Trophoblast cell (in vitro differentiated cells and primary cell): ENCODE data around the gene CDH6.

Source experiments
- DNase-seq, 2 donors: peaks; one replicate each; pipeline ENCODE4 v3.0.0-alpha.2; 2016
- H2AFZ ChIP-seq: 2 replicates; pipeline ENCODE4 v1.6.1; 2013; ENCODE audit warnings: low read length, moderate library complexity, mild to moderate bottlenecking; ENCODE audit not compliant: insufficient read depth, poor library complexity
- H2AK5ac ChIP-seq: 2 replicates; pipeline ENCODE4 v1.6.1; 2013; ENCODE audit warnings: mild to moderate bottlenecking, low read length
- H2BK120ac ChIP-seq: 2 replicates; pipeline ENCODE4 v1.6.1; 2013; ENCODE audit warnings: low read length, mild to moderate bottlenecking, moderate library complexity; ENCODE audit not compliant: insufficient read depth, poor library complexity
- H2BK12ac ChIP-seq: 2 replicates; pipeline ENCODE4 v1.6.1; 2013; ENCODE audit warnings: mild to moderate bottlenecking, low read length, moderate library complexity
- H2BK5ac ChIP-seq: 2 replicates; pipeline ENCODE4 v1.6.1; 2013; ENCODE audit warnings: low read length, low read depth, moderate library complexity, mild to moderate bottlenecking; ENCODE audit not compliant: poor library complexity
- H3K14ac ChIP-seq: 2 replicates; pipeline ENCODE4 v1.6.1; 2013; ENCODE audit warnings: mild to moderate bottlenecking, low read length
- H3K18ac ChIP-seq: 2 replicates; pipeline ENCODE4 v1.6.1; 2013; ENCODE audit warnings: mild to moderate bottlenecking, low read length
- H3K23ac ChIP-seq: 2 replicates; pipeline ENCODE4 v1.6.1; 2013; ENCODE audit warnings: low read length
- H3K27ac ChIP-seq: 2 replicates; pipeline ENCODE4 v1.5.1; 2013; ENCODE audit warnings: low read depth, mild to moderate bottlenecking, inconsistent platforms, low read length, moderate library complexity
- H3K27me3 ChIP-seq: 2 replicates; pipeline ENCODE4 v1.6.1; 2013; ENCODE audit warnings: inconsistent platforms, mild to moderate bottlenecking, low read length, moderate library complexity; ENCODE audit not compliant: insufficient read depth
- H3K36me3 ChIP-seq, 2 experiments: 1 replicate in 1 of 2; 2 replicates in 1 of 2; pipeline ENCODE4 v1.6.1; 2013; ENCODE audit warnings: low read length in 2 of 2, mild to moderate bottlenecking in 2 of 2, moderate library complexity in 1 of 2; ENCODE audit not compliant: insufficient read depth in 2 of 2, control insufficient read depth in 1 of 2
- H3K4ac ChIP-seq: 2 replicates; pipeline ENCODE4 v1.6.1; 2013; ENCODE audit warnings: low read depth, mild to moderate bottlenecking, low read length, moderate library complexity
- H3K4me1 ChIP-seq, 2 experiments: 1 replicate in 1 of 2; 2 replicates in 1 of 2; pipeline ENCODE4 v1.6.1; 2013; ENCODE audit warnings: low read length in 2 of 2, mild to moderate bottlenecking in 2 of 2, moderate library complexity in 1 of 2; ENCODE audit not compliant: insufficient read depth in 2 of 2, control insufficient read depth in 1 of 2
- H3K4me2 ChIP-seq: 2 replicates; pipeline ENCODE4 v1.6.1; 2013; ENCODE audit warnings: inconsistent platforms, mild to moderate bottlenecking, low read length, moderate library complexity
- H3K4me3 ChIP-seq: 2 replicates; pipeline ENCODE4 v1.5.1; 2013; ENCODE audit warnings: mild to moderate bottlenecking, low read depth, low read length, inconsistent platforms
- H3K79me1 ChIP-seq: one replicate; pipeline ENCODE4 v1.6.1; 2013; ENCODE audit warnings: low read length
- H3K79me2 ChIP-seq: 2 replicates; pipeline ENCODE4 v1.6.1; 2013; ENCODE audit warnings: low read length, mild to moderate bottlenecking; ENCODE audit not compliant: control insufficient read depth, insufficient read depth, poor library complexity
- H3K9ac ChIP-seq: 2 replicates; pipeline ENCODE4 v1.6.1; 2013; ENCODE audit warnings: mild to moderate bottlenecking, low read length
- H3K9me3 ChIP-seq: 2 replicates; pipeline ENCODE4 v1.6.1; 2013; ENCODE audit warnings: low read depth, mild to moderate bottlenecking, control low read depth, inconsistent platforms, low read length; ENCODE audit not compliant: insufficient read depth
- H4K12ac ChIP-seq: 2 replicates; pipeline ENCODE4 v1.6.1; 2013; ENCODE audit warnings: low read depth, mild to moderate bottlenecking, low read length, moderate library complexity
- H4K8ac ChIP-seq: 2 replicates; pipeline ENCODE4 v1.6.1; 2013; ENCODE audit warnings: low read depth, mild to moderate bottlenecking, low read length, moderate library complexity
- H4K91ac ChIP-seq: one replicate; pipeline ENCODE4 v1.6.1; 2013; ENCODE audit warnings: low read depth, mild to moderate bottlenecking, low read length, moderate library complexity
- WGBS: extraction: QIAGEN DNeasy Blood & Tissue Kit; methylation state at CpG from one replicate; pipeline ENCODE4 v1.1.7; 2013; ENCODE audit warnings: missing lambda C conversion rate; ENCODE audit not compliant: insufficient read length, insufficient coverage; ENCODE audit errors: extremely low coverage; 5-methylcytosine and 5-hydroxymethylcytosine counted together

The CDH6 gene

GRCh38 chr5:31335456-31335855 is 142.0 kb downstream of the CDH6 start:
- Histone ChIP-seq H3K4ac (no peak overlapping the region), H3K27ac (no peak overlapping the region), H2AK5ac (no peak overlapping the region), H3K4me1 (no peaks in the 10 kb centered on the region), H3K4me3 (no peak overlapping the region), H4K8ac (no peak overlapping the region), H4K91ac (no peak overlapping the region), H4K12ac (no peak overlapping the region), H3K27me3 (no peaks in the 10 kb centered on the region), H3K14ac (no peak overlapping the region), H3K9me3 (no peaks in the 10 kb centered on the region), H3K79me2 (no peaks in the 10 kb centered on the region), H2AFZ (no peak overlapping the region), H2BK5ac (no peak overlapping the region), H3K79me1 (no peaks in the 10 kb centered on the region), H3K23ac (no peak overlapping the region), H3K18ac (no peak overlapping the region), H2BK120ac (no peak overlapping the region), H3K4me2 (no peak overlapping the region), H2BK12ac (no peak overlapping the region), H3K9ac (no peak overlapping the region), H3K36me3 (no peaks in the 10 kb centered on the region)
- DNase-seq, result no peak

- DNase-seq, result no peak
- H3K79me2 ChIP-seq, result no peaks in the 10 kb centered on the region
- H3K9ac ChIP-seq, result no peak overlapping the region
- H3K27me3 ChIP-seq, result no peaks in the 10 kb centered on the region
- H2BK120ac ChIP-seq, result no peak overlapping the region
- no peak overlapping the region for H3K23ac ChIP-seq
- no peak overlapping the region for H3K18ac ChIP-seq
- H4K8ac ChIP-seq, result no peak overlapping the region
- H3K4me3 ChIP-seq, result no peak overlapping the region
- no peak overlapping the region for H4K91ac ChIP-seq
- H3K4me1 ChIP-seq, result no peaks in the 10 kb centered on the region
- no peak overlapping the region for H2AK5ac ChIP-seq
- H3K36me3 ChIP-seq, result no peaks in the 10 kb centered on the region
- H2AFZ ChIP-seq, result no peak overlapping the region
- no peak overlapping the region for H4K12ac ChIP-seq
- no peak overlapping the region for H2BK12ac ChIP-seq
- H3K9me3 ChIP-seq, result no peaks in the 10 kb centered on the region
- H3K79me1 ChIP-seq, result no peaks in the 10 kb centered on the region
- no peak overlapping the region for H3K4me2 ChIP-seq
- H3K4ac ChIP-seq, result no peak overlapping the region
- WGBS, result no CpG with 5 or more reads among the region's 3 CpGs
- H3K14ac ChIP-seq, result no peak overlapping the region
- H2BK5ac ChIP-seq, result no peak overlapping the region
- no peak overlapping the region for H3K27ac ChIP-seq
Observed at GRCh38 chr5:31343946-31344345, 150.5 kb downstream of the CDH6 start.

DNA sequence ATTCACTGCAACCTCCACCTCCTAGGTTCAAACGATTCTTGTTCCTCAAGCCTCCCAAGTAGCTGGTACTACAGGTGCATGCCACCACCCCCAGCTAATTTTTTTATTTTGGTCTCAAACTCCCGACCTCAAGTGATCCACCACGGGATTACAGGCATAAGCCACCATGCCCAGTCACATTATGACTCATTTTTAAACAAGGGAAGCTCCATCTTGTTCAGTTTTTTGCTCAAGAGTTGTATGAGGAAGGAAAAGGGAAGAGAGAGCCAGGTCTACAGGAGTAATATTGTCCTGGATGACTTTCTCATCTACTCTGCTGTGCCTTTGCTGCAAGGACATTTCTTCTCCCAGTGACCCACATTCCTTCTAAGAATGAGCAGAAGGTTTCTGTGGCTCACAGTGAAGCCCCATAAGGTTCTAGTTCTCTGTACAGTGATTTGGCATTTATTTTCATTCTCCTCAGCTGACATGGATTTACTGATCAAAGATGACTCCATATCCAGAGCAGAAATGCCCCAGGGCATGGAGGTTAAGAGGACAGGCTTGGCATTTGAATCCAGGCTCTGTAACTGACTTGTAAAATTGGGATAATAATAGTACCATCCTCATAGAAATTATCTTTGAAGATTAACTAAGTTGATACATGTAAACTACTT is 153.5 kb downstream of the CDH6 start:
- Histone ChIP-seq H3K4me1 (no peaks in the 10 kb centered on the region), H4K91ac (no peak overlapping the region), H3K18ac (no peak overlapping the region), H3K79me2 (no peaks in the 10 kb centered on the region), H3K9ac (no peak overlapping the region), H3K79me1 (no peaks in the 10 kb centered on the region), H3K14ac (no peak overlapping the region), H2AK5ac (no peak overlapping the region), H2BK12ac (no peak overlapping the region), H2BK5ac (no peak overlapping the region), H4K8ac (no peak overlapping the region), H4K12ac (no peak overlapping the region), H3K27me3 (no peaks in the 10 kb centered on the region), H3K9me3 (no peaks in the 10 kb centered on the region), H3K36me3 (no peaks in the 10 kb centered on the region), H3K4me3 (no peak overlapping the region), H2AFZ (no peak overlapping the region), H3K23ac (no peak overlapping the region), H3K27ac (no peak overlapping the region), H2BK120ac (no peak overlapping the region), H3K4ac (no peak overlapping the region), H3K4me2 (no peak overlapping the region)
- DNase-seq, result peak; percentile 53 to 91
- WGBS, result no CpG with 5 or more reads among the region's 3 CpGs

DNA sequence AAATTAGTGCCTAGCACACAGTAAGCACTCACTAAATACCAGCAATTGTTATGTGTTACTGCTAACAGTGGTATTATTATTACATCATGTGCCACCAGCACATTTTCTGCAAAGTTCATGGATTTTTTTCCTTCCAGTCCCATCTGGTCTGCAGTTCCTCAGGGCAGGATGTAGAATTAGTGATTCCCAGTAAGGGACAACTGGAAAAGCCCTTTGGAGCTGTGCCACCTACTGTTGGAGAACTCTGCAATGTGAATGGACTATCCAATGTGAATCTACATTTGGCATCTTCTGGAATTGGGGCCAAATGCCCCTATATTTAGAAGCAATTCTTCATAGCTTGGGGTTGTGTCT is 154.0 kb downstream of the CDH6 start:
- H4K12ac ChIP-seq, result no peak overlapping the region
- peak; percentile 51 to 89 for DNase-seq
- H3K9ac ChIP-seq, result no peak overlapping the region
- no peak overlapping the region for H3K4ac ChIP-seq
- H3K79me1 ChIP-seq, result no peaks in the 10 kb centered on the region
- H3K79me2 ChIP-seq, result no peaks in the 10 kb centered on the region
- no peak overlapping the region for H2BK120ac ChIP-seq
- H3K4me1 ChIP-seq, result no peaks in the 10 kb centered on the region
- H3K4me2 ChIP-seq, result no peak overlapping the region
- H2BK12ac ChIP-seq, result no peak overlapping the region
- no peaks in the 10 kb centered on the region for H3K27me3 ChIP-seq
- no peak overlapping the region for H3K27ac ChIP-seq
- no peak overlapping the region for H3K14ac ChIP-seq
- no peak overlapping the region for H4K91ac ChIP-seq
- no peak overlapping the region for H2BK5ac ChIP-seq
- H2AK5ac ChIP-seq, result no peak overlapping the region
- no peak overlapping the region for H4K8ac ChIP-seq
- no peak overlapping the region for H3K4me3 ChIP-seq
- no peak overlapping the region for H3K18ac ChIP-seq
- H3K23ac ChIP-seq, result no peak overlapping the region
- H2AFZ ChIP-seq, result no peak overlapping the region
- H3K9me3 ChIP-seq, result no peaks in the 10 kb centered on the region
- H3K36me3 ChIP-seq, result no peaks in the 10 kb centered on the region
